ENCODE measurements around the gene HAND2. TPM values are rescaled to one million over a fixed set of nuclear protein-coding genes. Genes with fewer than 3 reads are reported as not detected.

The HAND2 gene
- total RNA-seq, 1 experiment from 2014 or later: 0.31 TPM

- intact Hi-C loops (cut with micrococcal nuclease; ENCODE audit: unreplicated experiment): no loop called here
- H3K36me3 ChIP-seq (ENCODE audit: control insufficient read depth, insufficient read depth, low read length): no peaks in the 10 kb centered on the region
- H3K4me3 ChIP-seq (ENCODE audit: low read depth in 2 of 2, low read length in 2 of 2): no peak overlapping the region
- in situ Hi-C loops (cut with HindIII; ENCODE audit: low pct_unique_long_range_greater_than_20kb, low sequenced_read_pairs): no loop called here
- POLR2A ChIA-PET: interaction anchor here (0.7 kb wide), 1 partner anchor 779 kb away, joined by 4 read pairs; no protein-coding TSS in a partner anchor
- ATAC-seq: no peak
- no TSS peak for BruUV-seq (replicated peaks)
- no peaks in the 10 kb centered on the region for H3K4me1 ChIP-seq (ENCODE audit: control insufficient read depth, insufficient read depth, low read length)
- DNase-seq (ENCODE audit: low read depth, low spot score): no peak
- no peak overlapping the region for H3K27ac ChIP-seq (ENCODE audit: low read length)
- CTCF ChIA-PET: no interaction called here
- TF ChIP-seq POLR2AphosphoS5 (IDR thresholded peaks at IDR 0.05; ENCODE audit: low read depth, low read length): no peak
- no peak for TF ChIP-seq CTCF (IDR thresholded peaks at IDR 0.05)
- no peak for TF ChIP-seq SIN3A (IDR thresholded peaks at IDR 0.05; ENCODE audit: borderline replicate concordance, insufficient read depth, low read depth, low read length)
- no peak for TF ChIP-seq TCF7L2 (IDR thresholded peaks at IDR 0.05; ENCODE audit: low read depth, low read length)
- TF ChIP-seq REST (IDR thresholded peaks at IDR 0.05; ENCODE audit: insufficient read depth in 1 of 2, low read depth in 2 of 2, low read length in 1 of 2): no peak
- H3K27me3 ChIP-seq (ENCODE audit: control insufficient read depth, insufficient read depth, low read length): no peaks in the 10 kb centered on the region
- H3K9me3 ChIP-seq (ENCODE audit: control insufficient read depth, insufficient read depth, low read depth, low read length): no peaks in the 10 kb centered on the region
These were observed 51.1 kb downstream of the HAND2 start for GRCh38 chr4:173478913-173479283.

GRCh38 chr4:173478201-173478912 lies 51.7 kb downstream of the HAND2 start:
- CTCF ChIA-PET: no interaction called here

More at GRCh38 chr4:173478201-173478912, 51.7 kb downstream of the HAND2 start:
- DNase-seq (ENCODE audit: low read depth, low spot score) (no peak), ATAC-seq (no peak)
- in situ Hi-C loops (cut with HindIII; ENCODE audit: low pct_unique_long_range_greater_than_20kb, low sequenced_read_pairs): no loop called here
- POLR2A ChIA-PET: no interaction called here
- no peak overlapping the region for H3K27ac ChIP-seq (ENCODE audit: low read length)
- H3K4me3 ChIP-seq (ENCODE audit: low read depth in 2 of 2, low read length in 2 of 2): no peak overlapping the region
- H3K4me1 ChIP-seq (ENCODE audit: control insufficient read depth, insufficient read depth, low read length): no peaks in the 10 kb centered on the region
- intact Hi-C loops (cut with micrococcal nuclease; ENCODE audit: unreplicated experiment): no loop called here
- no peaks in the 10 kb centered on the region for H3K36me3 ChIP-seq (ENCODE audit: control insufficient read depth, insufficient read depth, low read length)
- no TSS peak for BruUV-seq (replicated peaks)
- H3K9me3 ChIP-seq (ENCODE audit: control insufficient read depth, insufficient read depth, low read depth, low read length): no peaks in the 10 kb centered on the region
- no peak for TF ChIP-seq CTCF (IDR thresholded peaks at IDR 0.05)
- no peak for TF ChIP-seq SIN3A (IDR thresholded peaks at IDR 0.05; ENCODE audit: borderline replicate concordance, insufficient read depth, low read depth, low read length)
- no peaks in the 10 kb centered on the region for H3K27me3 ChIP-seq (ENCODE audit: control insufficient read depth, insufficient read depth, low read length)
